NCI-H2196 (cell line): ENCODE measurements around the gene GALNT8.
"Not testable (repeated sequence)": the region's sequence is repeated elsewhere in the genome, so short reads cannot be mapped to it uniquely, and the experiment has no call there.

ENCODE experiments used
- DNase-seq: peaks from one replicate; lab custom pipeline; 2025; ENCODE audit not compliant: unreplicated experiment; lab: John Stamatoyannopoulos, UW

The GALNT8 gene

GRCh38 chr12:4742416-4742970, 22.3 kb downstream of the GALNT8 start:
- no peak for DNase-seq

DNA sequence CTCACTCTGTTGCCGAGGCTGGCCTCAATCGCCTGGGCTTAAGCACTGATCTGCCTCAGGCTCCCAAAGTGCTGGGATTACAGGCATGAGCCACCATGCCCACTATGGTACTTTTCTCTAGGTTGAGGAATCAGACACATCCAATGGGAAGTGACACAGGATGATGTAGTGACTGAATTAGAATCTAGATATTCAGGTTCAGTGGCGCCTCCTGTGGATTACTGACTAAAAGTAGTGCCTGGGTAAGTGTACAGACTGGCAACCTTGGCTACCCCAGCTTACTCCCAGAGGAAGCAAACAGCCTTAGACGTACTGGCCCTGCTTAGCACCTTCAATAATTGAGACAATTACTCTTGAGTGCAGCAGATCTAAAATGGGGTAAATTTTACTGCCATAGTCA, 22.8 kb downstream of the GALNT8 start:
- DNase-seq, result no peak

GRCh38 chr12:4744709-4745108, 24.5 kb downstream of the GALNT8 start:
- DNase-seq, result no peak

DNA sequence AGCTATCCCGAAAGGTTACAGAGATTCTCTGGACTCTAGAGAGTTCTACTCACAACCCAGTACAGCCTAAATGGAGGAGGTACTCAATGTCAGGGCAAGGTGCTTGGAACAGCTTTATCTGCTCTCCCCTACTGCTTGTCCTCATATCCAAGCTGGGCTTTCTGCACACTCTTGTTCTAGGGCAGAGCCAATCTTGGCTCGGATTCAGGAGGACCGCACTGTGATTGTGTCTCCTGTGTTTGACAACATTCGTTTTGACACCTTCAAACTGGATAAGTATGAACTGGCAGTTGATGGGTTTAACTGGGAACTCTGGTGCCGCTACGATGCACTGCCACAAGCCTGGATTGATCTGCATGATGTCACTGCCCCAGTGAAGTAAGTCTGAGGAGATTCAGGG, 25.0 kb downstream of the GALNT8 start:
- no peak for DNase-seq

- not testable (repeated sequence) for DNase-seq
Measured at GRCh38 chr12:4751654-4752053, 31.5 kb downstream of the GALNT8 start.

- DNase-seq, result no peak
Measured at GRCh38 chr12:4762773-4763172, 42.6 kb downstream of the GALNT8 start.

DNA sequence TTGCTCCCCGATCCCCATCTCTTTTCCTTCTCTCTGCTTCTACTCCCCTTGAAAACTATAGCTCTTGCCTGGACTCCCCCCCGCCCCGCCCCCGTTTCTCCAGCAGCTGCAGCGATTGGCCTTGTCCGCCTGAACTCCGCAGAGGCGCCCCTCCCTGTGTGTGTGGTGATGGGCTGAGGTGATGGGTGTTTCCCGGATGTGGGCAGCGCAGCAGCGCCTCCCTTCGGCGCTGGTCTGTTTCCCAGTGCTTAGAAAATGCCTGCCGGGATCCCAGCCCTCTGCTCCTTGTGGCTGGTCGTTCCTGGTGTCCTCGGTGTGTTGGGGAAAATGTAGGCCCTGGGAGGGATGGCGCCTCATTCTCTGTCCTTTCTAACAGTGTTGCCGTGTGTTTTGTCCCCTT, 43.3 kb downstream of the GALNT8 start:
- DNase-seq, result no peak

- DNase-seq, result no peak
Measured at GRCh38 chr12:4766445-4766844, 46.2 kb downstream of the GALNT8 start.

- no peak for DNase-seq
Measured at GRCh38 chr12:4767186-4767585, 47.0 kb downstream of the GALNT8 start.

DNA sequence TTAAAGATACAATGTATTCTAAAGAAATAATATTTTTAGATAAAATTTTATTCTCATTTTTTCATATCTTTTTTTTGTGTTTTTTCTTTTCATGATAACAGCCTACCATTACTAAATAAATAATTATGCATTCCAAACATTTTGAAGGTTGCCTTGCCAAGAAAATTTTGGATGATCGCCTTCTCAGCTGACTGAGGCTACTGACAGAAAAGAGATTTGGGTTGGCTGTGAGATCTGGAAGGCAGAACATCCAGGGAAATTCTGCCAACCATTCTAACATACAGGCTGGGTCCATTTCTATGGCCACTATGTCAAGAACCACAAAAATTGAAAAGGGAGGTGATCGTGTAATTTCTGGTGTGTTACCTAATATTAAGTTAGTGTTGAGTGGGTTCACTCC, 48.1 kb downstream of the GALNT8 start:
- no peak for DNase-seq

DNA sequence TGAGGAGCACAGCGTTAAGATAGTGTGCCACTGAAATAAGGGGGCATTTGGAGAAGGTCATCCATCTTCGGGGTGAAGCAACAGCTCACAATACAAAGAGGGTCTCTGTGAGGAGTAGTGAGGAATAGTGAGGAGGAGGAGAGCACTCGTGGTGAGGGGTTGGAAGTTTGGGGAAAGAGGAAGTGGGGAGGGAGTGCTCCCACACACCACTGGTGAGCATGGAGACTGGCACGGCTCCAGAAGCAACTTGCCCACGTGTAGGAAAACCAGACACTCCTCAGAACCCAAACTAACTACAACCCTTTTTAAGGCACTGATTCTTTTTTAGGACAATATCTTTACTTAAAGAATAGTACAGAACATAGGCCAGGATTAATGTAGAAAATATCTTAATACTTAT, 48.9 kb downstream of the GALNT8 start:
- DNase-seq, result no peak

DNA sequence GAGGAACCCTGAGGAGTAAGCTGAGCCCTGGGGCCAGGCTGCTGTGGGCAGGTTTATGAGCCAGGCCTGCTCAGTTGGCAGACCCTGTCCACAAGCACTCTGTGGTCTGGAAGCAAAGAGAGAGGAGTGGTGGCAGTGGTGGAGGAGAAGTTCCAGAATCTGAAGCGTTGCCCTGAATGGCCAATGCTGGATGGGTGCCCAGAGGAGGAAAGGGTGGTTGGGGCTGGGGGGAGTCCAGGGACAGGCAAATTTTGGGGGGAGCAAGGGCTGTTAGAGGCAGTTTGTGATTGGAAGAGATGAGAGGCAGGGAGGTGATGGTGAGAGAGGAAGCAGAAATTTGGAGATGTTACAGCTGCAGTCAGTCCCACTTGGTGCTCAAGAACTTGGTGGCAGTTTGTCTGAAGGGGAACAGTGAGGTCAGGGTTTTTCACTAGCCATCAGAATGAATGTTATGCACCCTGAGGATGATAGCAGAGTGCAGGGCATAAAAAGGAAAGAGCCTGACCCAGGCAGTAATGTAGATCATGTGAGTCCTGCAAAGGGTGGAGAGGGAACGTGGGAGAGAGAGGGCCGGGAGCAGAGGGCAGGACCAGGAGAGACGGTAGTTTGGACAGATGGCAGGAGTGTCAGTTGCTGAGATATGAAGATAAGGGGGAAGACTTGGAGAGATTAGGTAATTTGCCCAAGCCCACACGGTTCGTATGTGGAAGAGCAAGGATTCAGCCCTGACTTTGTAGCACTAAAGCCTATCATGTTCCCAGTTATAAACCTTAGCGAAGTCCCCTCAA, 51.2 kb downstream of the GALNT8 start:
- no peak for DNase-seq

- no peak for DNase-seq
Measured at GRCh38 chr12:4771960-4772566, 51.9 kb downstream of the GALNT8 start.

GRCh38 chr12:4775936-4776335, 55.7 kb downstream of the GALNT8 start:
- DNase-seq, result no peak

- no peak for DNase-seq
Measured at GRCh38 chr12:4779749-4780148, 59.5 kb downstream of the GALNT8 start.

DNA sequence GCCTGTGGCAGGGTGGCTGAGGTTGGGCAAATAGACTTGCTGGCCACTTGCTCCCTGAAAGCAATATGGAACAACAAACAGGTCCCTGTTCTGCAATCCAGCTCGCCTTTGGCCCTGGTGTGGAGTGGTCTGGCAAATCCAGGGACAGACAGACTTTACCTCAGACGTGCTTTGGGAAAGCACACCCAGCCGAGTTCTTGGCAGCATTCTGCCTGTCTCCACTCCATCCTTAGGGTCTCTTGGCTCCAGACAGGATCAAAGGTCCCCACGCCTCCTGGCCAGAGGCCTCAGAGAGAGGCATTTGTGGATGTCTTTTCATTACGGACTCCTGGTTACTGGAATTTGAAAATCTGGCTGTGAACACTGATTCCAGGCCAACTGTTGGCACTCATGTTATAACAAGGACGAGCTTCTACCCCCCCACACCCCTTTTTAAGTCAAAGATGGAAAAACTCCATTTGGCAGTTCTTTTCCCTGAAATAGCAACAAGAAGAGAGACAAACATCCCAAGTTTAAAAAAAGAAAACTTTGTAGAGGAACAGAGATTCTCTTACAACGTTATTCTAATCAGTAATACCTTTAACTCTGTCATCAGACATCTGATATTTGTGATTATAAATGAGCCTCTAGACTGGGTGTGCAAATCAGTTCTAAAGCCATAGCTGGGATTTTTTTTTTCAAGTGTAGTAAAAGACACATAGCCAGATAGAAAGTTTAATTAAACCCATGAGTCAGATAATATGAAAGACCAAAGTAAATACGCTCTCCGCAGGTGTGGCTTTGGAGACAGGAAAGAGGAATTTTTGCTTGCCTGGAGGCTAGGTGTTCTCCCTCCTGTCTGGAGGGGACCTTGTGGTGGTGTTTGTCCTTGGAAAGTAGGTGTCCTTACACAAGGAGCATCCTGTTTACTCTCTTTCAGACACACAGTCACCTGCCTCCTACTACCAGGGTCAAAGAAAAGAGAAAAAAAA, 60.7 kb downstream of the GALNT8 start:
- DNase-seq, result no peak

DNA sequence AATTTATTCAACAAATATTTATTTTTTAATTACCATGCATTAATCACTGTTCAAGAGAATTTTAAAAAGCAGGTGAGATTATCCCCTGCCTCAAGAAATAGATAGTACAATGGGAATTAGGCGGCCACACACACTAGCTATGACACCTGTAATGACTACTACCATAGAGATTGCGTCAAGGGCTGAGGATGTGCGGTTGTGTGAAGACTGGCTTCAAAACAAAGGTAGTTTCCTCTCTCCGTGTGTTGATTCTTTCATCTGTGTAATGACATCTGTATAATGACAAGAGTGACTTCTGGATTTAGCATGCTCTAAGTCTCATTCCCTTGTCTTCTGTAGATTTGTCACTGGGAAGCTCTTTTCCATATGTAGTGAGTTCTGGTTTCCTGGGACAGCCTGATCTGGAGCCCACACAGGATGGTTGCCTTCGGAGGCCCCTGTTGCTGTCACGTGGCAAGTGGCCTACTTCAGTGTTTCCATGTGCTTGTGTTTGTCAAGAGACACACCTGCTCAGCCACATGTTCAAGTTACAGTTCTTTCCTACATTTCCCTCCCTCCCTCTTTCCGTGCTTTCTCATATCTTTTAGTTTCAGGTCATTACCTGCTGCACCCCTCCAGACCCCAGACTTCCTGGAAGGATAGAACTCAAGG, 64.3 kb downstream of the GALNT8 start:
- no peak for DNase-seq

GRCh38 chr12:4786795-4787194, 66.6 kb downstream of the GALNT8 start:
- no peak for DNase-seq

GRCh38 chr12:4787965-4788364, 67.8 kb downstream of the GALNT8 start:
- DNase-seq, result no peak

DNA sequence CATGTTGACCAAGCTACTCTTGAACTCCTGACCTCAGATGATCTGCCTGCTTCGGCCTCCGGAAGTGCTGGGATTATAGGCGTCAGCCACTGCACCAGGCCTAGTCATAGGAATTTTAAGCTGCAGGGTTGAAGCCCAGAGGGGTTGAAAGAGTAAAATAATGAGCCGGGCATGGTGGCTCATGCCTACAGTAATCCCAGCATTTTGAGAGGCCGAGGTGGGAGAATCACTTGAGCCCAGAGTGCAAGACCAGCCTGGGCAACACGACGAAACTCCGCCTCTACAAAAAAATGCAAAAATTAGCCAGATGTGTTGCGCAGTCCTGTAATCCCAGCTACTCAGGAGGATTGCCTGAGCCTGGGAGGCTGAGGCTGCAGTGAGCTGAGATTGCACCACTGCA, 69.6 kb downstream of the GALNT8 start:
- DNase-seq, result no peak

GRCh38 chr12:4791497-4791896, 71.3 kb downstream of the GALNT8 start:
- no peak for DNase-seq
